ENCODE data around the gene LUC7L3. TPM values are rescaled to one million over a fixed set of nuclear protein-coding genes. Genes with fewer than 3 reads are reported as not detected.

Gene LUC7L3
- total RNA-seq, 4 donors from 2014 or later, result 18.0 to 95.2 (median 31.5) TPM

GRCh38 chr17:50681263-50682200 is 37.9 kb upstream of the LUC7L3 start:
- Histone ChIP-seq H3K36me3 (no peaks in the 10 kb centered on the region), H3K9me3 (no peaks in the 10 kb centered on the region), H3K27me3 (no peaks in the 10 kb centered on the region), H3K4me3 (no peak overlapping the region), H3K27ac (no peak overlapping the region), H3K4me1 (peaks cover 3 to 26% (median 10%) of the 10 kb centered on the region in 3 donors)
- intact Hi-C loops (cut with DNase I), result loop anchor here (5.0 kb wide), 2 partner anchors 49 to 134 kb away; partner anchors contain the start of genes ABCC3 and SPATA20
- DNase-seq, result no peak
- 52 to 63% methylated on average over 20 to 27 of the region's 27 CpGs for WGBS, 2 donors
- no peak for TF ChIP-seq POLR2A (IDR thresholded peaks at IDR 0.05)
- TF ChIP-seq CTCF (IDR thresholded peaks at IDR 0.05), result peak in 5 of 6 experiments; percentile 38 to 69 (median 52)

- Histone ChIP-seq H3K27ac (no peak overlapping the region), H3K9me3 (no peaks in the 10 kb centered on the region), H3K4me1 (peaks cover 7 to 35% (median 18%) of the 10 kb centered on the region in 3 donors), H3K27me3 (no peaks in the 10 kb centered on the region), H3K36me3 (no peaks in the 10 kb centered on the region), H3K4me3 (no peak overlapping the region)
- intact Hi-C loops (cut with DNase I), result loop anchor here (5.0 kb wide), 2 partner anchors 50 to 135 kb away; partner anchors contain the start of genes ABCC3 and SPATA20
- DNase-seq, result no peak
- TF ChIP-seq CTCF (IDR thresholded peaks at IDR 0.05) (no peak), POLR2A (IDR thresholded peaks at IDR 0.05) (no peak)
- 79 to 81% methylated on average over 2 to 3 of the region's 3 CpGs for WGBS, 2 donors
Measured at GRCh38 chr17:50682441-50682840, 37.0 kb upstream of the LUC7L3 start.

- Histone ChIP-seq H3K4me3 (no peak overlapping the region), H3K9me3 (no peaks in the 10 kb centered on the region), H3K36me3 (no peaks in the 10 kb centered on the region), H3K27me3 (no peaks in the 10 kb centered on the region), H3K27ac (no peak overlapping the region), H3K4me1 (peaks cover 7 to 38% (median 18%) of the 10 kb centered on the region in 3 donors)
- TF ChIP-seq POLR2A (IDR thresholded peaks at IDR 0.05), result no peak
- no peak for TF ChIP-seq CTCF (IDR thresholded peaks at IDR 0.05)
- intact Hi-C loops (cut with DNase I), result loop anchor here (5.0 kb wide), 2 partner anchors 51 to 136 kb away; partner anchors contain the start of genes ABCC3 and SPATA20
- 83 to 93% methylated on average over 2 to 3 of the region's 3 CpGs for WGBS, 2 donors
- no peak for DNase-seq
Measured at GRCh38 chr17:50682938-50683337, 36.5 kb upstream of the LUC7L3 start.

- no peak for DNase-seq
- Histone ChIP-seq H3K27me3 (no peaks in the 10 kb centered on the region), H3K27ac (no peak overlapping the region), H3K4me1 (peaks cover 7 to 38% (median 18%) of the 10 kb centered on the region in 3 donors), H3K9me3 (no peaks in the 10 kb centered on the region), H3K36me3 (no peaks in the 10 kb centered on the region), H3K4me3 (no peak overlapping the region)
- TF ChIP-seq CTCF (IDR thresholded peaks at IDR 0.05) (no peak), POLR2A (IDR thresholded peaks at IDR 0.05) (no peak)
- intact Hi-C loops (cut with DNase I), result loop anchor here (5.0 kb wide), 2 partner anchors 51 to 136 kb away; partner anchors contain the start of genes ABCC3 and SPATA20
- 90 to 94% methylated on average over 9 to 16 of the region's 28 CpGs for WGBS, 2 donors
Measured at GRCh38 chr17:50683434-50684287, 35.7 kb upstream of the LUC7L3 start.
